HepG2 (cell line): ENCODE results near the gene ARHGEF26. TPM values are rescaled to one million over a fixed set of nuclear protein-coding genes. Genes with fewer than 3 reads are reported as not detected.

ENCODE experiments used
- ATAC-seq: fragments of 200-7000 bp; cut with Tn5 transposase; 3 replicates; pipeline ENCODE4 v1.9.1; 2020; ENCODE audit warnings: mild to moderate bottlenecking, moderate library complexity
- BruUV-seq: library from RNA; stranded (reverse); fragments of 400-500 nt; replicated peaks from 2 replicates; lab custom pipeline; 2021; lab: Mats Ljungman, UMichigan
- CTCF ChIA-PET: fragments of 300-600 bp; formaldehyde crosslinking; extraction: SDS; loops from one replicate; lab custom pipeline; 2021; ENCODE audit warnings: low total read pairs, inconsistent platforms, low intra/inter-chr PET ratio; lab: Yijun Ruan, JAX
- POLR2A ChIA-PET: fragments of 350-600 bp; sonication (Branson Sonifier 250); formaldehyde crosslinking; loops from one replicate; lab custom pipeline; 2020; ENCODE audit warnings: antibody characterized with exemption, inconsistent platforms; lab: Yijun Ruan, JAX
- DNase-seq: peaks from one replicate; pipeline ENCODE4 v3.0.0-alpha.2; 2015; ENCODE audit warnings: low spot score
- FAIRE-seq: peaks from 3 replicates; lab custom pipeline; 2011; peaks lifted over from hg19 to GRCh38; lab: Jason Lieb, UNC
- H2AFZ ChIP-seq: one replicate; pipeline ENCODE4 v1.6.1; 2011; ENCODE audit warnings: low read length, inconsistent platforms
- H3K27ac ChIP-seq: fragments of 300-600 bp; 3 replicates; pipeline ENCODE4 v1.8.0; 2011; ENCODE audit warnings: mixed run types, mild to moderate bottlenecking, mixed read lengths, low read length, inconsistent platforms; ENCODE audit not compliant: insufficient read depth; ENCODE audit errors: extremely low read length
- H3K27me3 ChIP-seq, 2 experiments: fragments of 200-600 bp in 1 of 2; 2 replicates in 1 of 2; 3 replicates in 1 of 2; pipeline versions ENCODE4 v1.6.0 to v1.8.0; 2011; ENCODE audit warnings: low read length in 2 of 2, mild to moderate bottlenecking in 2 of 2, moderate library complexity in 2 of 2, inconsistent platforms in 1 of 2; ENCODE audit not compliant: insufficient read depth in 2 of 2, control insufficient read depth in 1 of 2
- H3K36me3 ChIP-seq, 2 experiments: fragments of 200-600 bp in 1 of 2; replicated peaks in 1 of 2; 2 replicates in 1 of 2; 3 replicates in 1 of 2; pipeline versions ENCODE4 v1.5.1 to v1.8.0; 2011; ENCODE audit warnings: low read length in 2 of 2, inconsistent platforms in 1 of 2; ENCODE audit not compliant: insufficient read depth in 2 of 2, control insufficient read depth in 1 of 2
- H3K4me1 ChIP-seq: 2 replicates; pipeline ENCODE4 v1.5.1; 2012; ENCODE audit warnings: low read length, inconsistent platforms; ENCODE audit not compliant: insufficient read depth
- H3K4me2 ChIP-seq: 2 replicates; pipeline ENCODE4 v1.6.0; 2011; ENCODE audit warnings: low read depth, low read length, inconsistent platforms
- H3K4me3 ChIP-seq, 3 experiments: fragments of 200-600 bp in 1 of 3; sonication (generic), shearing (Covaris generic) in 1 of 3; replicated peaks in 1 of 3; 2 replicates each; pipeline ENCODE4 v1.5.1; 2011 to 2016; ENCODE audit warnings: low read length in 3 of 3, inconsistent platforms in 2 of 3, low read depth in 2 of 3, mild to moderate bottlenecking in 2 of 3, control low read depth in 1 of 3, mixed read lengths in 1 of 3; ENCODE audit not compliant: insufficient read depth in 1 of 3
- H3K79me2 ChIP-seq: one replicate; pipeline ENCODE4 v1.6.1; 2011; ENCODE audit warnings: low read length, inconsistent platforms; ENCODE audit not compliant: insufficient read depth
- H3K9ac ChIP-seq: 2 replicates; pipeline ENCODE4 v1.6.0; 2011; ENCODE audit warnings: mild to moderate bottlenecking, low read depth, low read length, inconsistent platforms; ENCODE audit not compliant: insufficient read depth
- H3K9me3 ChIP-seq: 2 replicates; pipeline ENCODE4 v1.5.1; 2012; ENCODE audit warnings: mild to moderate bottlenecking, low read length
- H4K20me1 ChIP-seq: 2 replicates; pipeline ENCODE4 v1.6.0; 2011; ENCODE audit warnings: inconsistent platforms, mild to moderate bottlenecking, low read length, moderate library complexity; ENCODE audit not compliant: insufficient read depth
- AGO1 ChIP-seq: fragments of 200-400 bp; formaldehyde crosslinking; IDR thresholded peaks from 2 replicates; pipeline ENCODE4 v1.6.1; 2017; ENCODE audit warnings: mild to moderate bottlenecking, low read depth, low read length, moderate library complexity; ENCODE audit not compliant: poor library complexity, severe bottlenecking
- HCFC1 ChIP-seq: fragments of 150-350 bp; IDR thresholded peaks from 2 replicates; pipeline ENCODE4 v1.6.1; 2014; ENCODE audit warnings: low read depth, low read length
- MXI1 ChIP-seq: IDR thresholded peaks from 3 replicates; pipeline ENCODE4 v1.6.1; 2012; ENCODE audit warnings: low read depth, low read length, inconsistent platforms, borderline replicate concordance
- RELA ChIP-seq: sonication (generic); formaldehyde crosslinking; IDR thresholded peaks from 2 replicates; pipeline ENCODE4 v1.4.0; 2020; ENCODE audit warnings: missing genetic modification reagents
- SATB2 ChIP-seq: sonication (generic); formaldehyde crosslinking; IDR thresholded peaks from 2 replicates; pipeline ENCODE4 v1.5.0; 2020; ENCODE audit warnings: missing genetic modification reagents
- SKI ChIP-seq: fragments of 450-650 bp; IDR thresholded peaks from one replicate; pipeline ENCODE4 v1.6.1; 2018; ENCODE audit warnings: mild to moderate bottlenecking; ENCODE audit not compliant: partially characterized antibody
- SOX5 ChIP-seq: IDR thresholded peaks from 2 replicates; pipeline ENCODE4 v1.6.1; 2016; ENCODE audit warnings: borderline replicate concordance
- ZNF326 ChIP-seq: sonication (generic); formaldehyde crosslinking; IDR thresholded peaks from 2 replicates; pipeline ENCODE4 v1.4.0; 2020; ENCODE audit warnings: missing genetic modification reagents, borderline replicate concordance
- ZNF468 ChIP-seq: sonication (generic); formaldehyde crosslinking; IDR thresholded peaks from 2 replicates; pipeline ENCODE4 v1.8.0; 2022; ENCODE audit warnings: mild to moderate bottlenecking, moderate library complexity, missing genetic modification reagents
- ZNF564 ChIP-seq: sonication (generic); formaldehyde crosslinking; IDR thresholded peaks from 2 replicates; pipeline ENCODE4 v1.8.1; 2023; ENCODE audit warnings: mild to moderate bottlenecking, missing genetic modification reagents
- WGBS: methylation state at CpG from one replicate; pipeline ENCODE4 v1.1.6; 2017; ENCODE audit warnings: low lambda C conversion rate; 5-methylcytosine and 5-hydroxymethylcytosine counted together
- in situ Hi-C: cut with HindIII; loops from 2 replicates; pipeline ENCODE4 v1.10.0; 2017; ENCODE audit warnings: low pct_unique_long_range_greater_than_20kb; ENCODE audit not compliant: extremely low pct_ligation_motif_present
- intact Hi-C: fragments of 100-400 bp; cut with micrococcal nuclease; formaldehyde crosslinking; loops from one replicate; pipeline ENCODE4 v1.10.0; 2022; ENCODE audit not compliant: unreplicated experiment
- polyA plus RNA-seq, 8 experiments: library from polyadenylated mRNA; depleted of rRNA in 3 of 8; stranded (reverse) in 7 of 8; unstranded in 1 of 8; fragments of >200 nt; fragmentation: Illumina TruSeq in 4 of 8; extraction: Trizol in 4 of 8; gene quantifications; 2 replicates each; pipeline versions ENCODE4 v1.2.1 to v1.2.3, GENCODE V29; 2011 to 2016; ENCODE audit warnings: low read depth in 4 of 8, missing spikeins in 1 of 8, mixed read lengths in 1 of 8; ENCODE audit not compliant: insufficient read depth in 1 of 8
- total RNA-seq, 5 experiments: library from RNA; depleted of rRNA; stranded (reverse); fragments of >200 nt; fragmentation: Illumina TruSeq; extraction: Trizol; gene quantifications; 2 replicates each; pipeline ENCODE4 v1.2.3, GENCODE V29; 2016; ENCODE audit warnings: low read depth in 1 of 5
- TF ChIP-seq, protein P1 (sequence below): sonication (generic); formaldehyde crosslinking; IDR thresholded peaks from 2 replicates; pipeline ENCODE4 v1.4.0; 2020; ENCODE audit warnings: missing genetic modification reagents
- TF ChIP-seq, protein P2 (sequence below): sonication (generic); formaldehyde crosslinking; IDR thresholded peaks from 2 replicates; pipeline ENCODE4 v1.5.0; 2020; ENCODE audit warnings: mild to moderate bottlenecking, missing genetic modification reagents

The ARHGEF26 gene
- total and polyA plus RNA-seq, 2 of the 13 experiments (the other 11 are each of a cell fraction or from before 2014, with no cell fraction given) = 0.74 to 6.1 TPM

DNA sequence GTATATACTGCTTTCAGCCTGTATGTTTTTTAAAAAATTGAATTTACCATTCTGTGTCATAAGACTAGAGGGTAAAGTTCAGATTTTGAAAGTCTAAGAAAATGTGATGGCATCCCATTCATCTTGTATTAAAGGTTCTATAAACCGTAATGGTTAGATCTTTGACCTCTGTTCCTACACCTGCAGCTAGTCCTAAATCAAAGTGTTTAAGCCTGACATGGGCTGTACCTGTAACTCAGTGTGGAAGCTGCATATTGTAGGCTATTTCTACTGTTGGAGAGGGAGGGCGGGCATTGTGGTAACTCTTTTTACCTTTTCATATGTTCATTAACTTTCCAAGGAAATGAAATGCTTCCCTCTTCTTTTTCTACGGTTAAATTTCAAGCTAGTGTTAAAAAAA is 53.9 kb downstream of the ARHGEF26 start:
- Histone ChIP-seq H3K9me3 (no peaks in the 10 kb centered on the region), H2AFZ (no peak overlapping the region), H3K9ac (no peak overlapping the region), H3K4me2 (no peak overlapping the region), H3K27me3 (no peaks in the 10 kb centered on the region), H3K4me1 (0 out of 2 replicates have a peak, but pooled peaks cover 4% of the 10 kb centered on the region), H4K20me1 (no peaks in the 10 kb centered on the region), H3K79me2 (no peaks in the 10 kb centered on the region), H3K4me3 (no peak overlapping the region), H3K27ac (no peak overlapping the region), H3K36me3 (no peaks in the 10 kb centered on the region)
- BruUV-seq = no TSS peak
- WGBS = 46% methylated on average over 3 of the region's 3 CpGs
- DNase-seq (no peak), ATAC-seq (no peak), FAIRE-seq (no peak)
- TF ChIP-seq ZNF468 (CRISPR knock-in tag) = no peak
- TF ChIP-seq ZNF564 (CRISPR knock-in tag) = no peak
- TF ChIP-seq HCFC1 = no peak
- TF ChIP-seq ZNF326 (CRISPR knock-in tag) = no peak
- TF ChIP-seq, protein P1, sequence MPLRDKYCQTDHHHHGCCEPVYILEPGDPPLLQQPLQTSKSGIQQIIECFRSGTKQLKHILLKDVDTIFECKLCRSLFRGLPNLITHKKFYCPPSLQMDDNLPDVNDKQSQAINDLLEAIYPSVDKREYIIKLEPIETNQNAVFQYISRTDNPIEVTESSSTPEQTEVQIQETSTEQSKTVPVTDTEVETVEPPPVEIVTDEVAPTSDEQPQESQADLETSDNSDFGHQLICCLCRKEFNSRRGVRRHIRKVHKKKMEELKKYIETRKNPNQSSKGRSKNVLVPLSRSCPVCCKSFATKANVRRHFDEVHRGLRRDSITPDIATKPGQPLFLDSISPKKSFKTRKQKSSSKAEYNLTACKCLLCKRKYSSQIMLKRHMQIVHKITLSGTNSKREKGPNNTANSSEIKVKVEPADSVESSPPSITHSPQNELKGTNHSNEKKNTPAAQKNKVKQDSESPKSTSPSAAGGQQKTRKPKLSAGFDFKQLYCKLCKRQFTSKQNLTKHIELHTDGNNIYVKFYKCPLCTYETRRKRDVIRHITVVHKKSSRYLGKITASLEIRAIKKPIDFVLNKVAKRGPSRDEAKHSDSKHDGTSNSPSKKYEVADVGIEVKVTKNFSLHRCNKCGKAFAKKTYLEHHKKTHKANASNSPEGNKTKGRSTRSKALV = no peak
- no peak for TF ChIP-seq AGO1
- TF ChIP-seq, protein P2, sequence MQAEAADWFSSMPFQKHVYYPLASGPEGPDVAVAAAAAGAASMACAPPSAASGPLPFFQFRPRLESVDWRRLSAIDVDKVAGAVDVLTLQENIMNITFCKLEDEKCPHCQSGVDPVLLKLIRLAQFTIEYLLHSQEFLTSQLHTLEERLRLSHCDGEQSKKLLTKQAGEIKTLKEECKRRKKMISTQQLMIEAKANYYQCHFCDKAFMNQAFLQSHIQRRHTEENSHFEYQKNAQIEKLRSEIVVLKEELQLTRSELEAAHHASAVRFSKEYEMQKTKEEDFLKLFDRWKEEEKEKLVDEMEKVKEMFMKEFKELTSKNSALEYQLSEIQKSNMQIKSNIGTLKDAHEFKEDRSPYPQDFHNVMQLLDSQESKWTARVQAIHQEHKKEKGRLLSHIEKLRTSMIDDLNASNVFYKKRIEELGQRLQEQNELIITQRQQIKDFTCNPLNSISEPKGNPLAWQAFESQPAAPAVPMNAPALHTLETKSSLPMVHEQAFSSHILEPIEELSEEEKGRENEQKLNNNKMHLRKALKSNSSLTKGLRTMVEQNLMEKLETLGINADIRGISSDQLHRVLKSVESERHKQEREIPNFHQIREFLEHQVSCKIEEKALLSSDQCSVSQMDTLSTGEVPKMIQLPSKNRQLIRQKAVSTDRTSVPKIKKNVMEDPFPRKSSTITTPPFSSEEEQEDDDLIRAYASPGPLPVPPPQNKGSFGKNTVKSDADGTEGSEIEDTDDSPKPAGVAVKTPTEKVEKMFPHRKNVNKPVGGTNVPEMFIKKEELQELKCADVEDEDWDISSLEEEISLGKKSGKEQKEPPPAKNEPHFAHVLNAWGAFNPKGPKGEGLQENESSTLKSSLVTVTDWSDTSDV (CRISPR knock-in tag) = no peak
- TF ChIP-seq SATB2 (CRISPR knock-in tag) = no peak
- no peak for TF ChIP-seq MXI1
- TF ChIP-seq SOX5 (CRISPR knock-in tag) = no peak
- no peak for TF ChIP-seq RELA
- no peak for TF ChIP-seq SKI
- POLR2A ChIA-PET = no interaction called here
- CTCF ChIA-PET = no interaction called here
- in situ Hi-C loops (no loop called here), intact Hi-C loops (no loop called here)
